Right kidney (tissue), 1 donor: ENCODE measurements around the gene EPN2.

Experiments used
- DNase-seq: peaks from one replicate; pipeline ENCODE4 v3.0.0-alpha.2; 2016

EPN2 gene

GRCh38 chr17:19237389-19238166 is 412 bp downstream of the EPN2 start:
- peak; percentile 89 for DNase-seq

GRCh38 chr17:19238167-19238505 is 970 bp downstream of the EPN2 start:
- DNase-seq = peak; percentile 70

- no peak for DNase-seq
Observed at GRCh38 chr17:19239544-19239943, 2.4 kb downstream of the EPN2 start.

GRCh38 chr17:19242323-19242722 is 5.2 kb downstream of the EPN2 start:
- no peak for DNase-seq

GRCh38 chr17:19242926-19243325 is 5.8 kb downstream of the EPN2 start:
- DNase-seq = no peak

GRCh38 chr17:19243838-19244237 is 6.7 kb downstream of the EPN2 start:
- DNase-seq = no peak

- DNase-seq = no peak
Observed at GRCh38 chr17:19244357-19244756, 7.2 kb downstream of the EPN2 start.

- DNase-seq = no peak
Observed at GRCh38 chr17:19244781-19245180, 7.6 kb downstream of the EPN2 start.

- DNase-seq = no peak
Observed at GRCh38 chr17:19247473-19247872, 10.3 kb downstream of the EPN2 start.

GRCh38 chr17:19248151-19248927 is 11.2 kb downstream of the EPN2 start:
- no peak for DNase-seq

- DNase-seq = no peak
Observed at GRCh38 chr17:19248928-19249574, 11.9 kb downstream of the EPN2 start.

- no peak for DNase-seq
Observed at GRCh38 chr17:19249681-19250080, 12.5 kb downstream of the EPN2 start.

- DNase-seq = no peak
Observed at GRCh38 chr17:19250421-19251173, 13.4 kb downstream of the EPN2 start.

- no peak for DNase-seq
Observed at GRCh38 chr17:19253112-19253511, 15.9 kb downstream of the EPN2 start.

- DNase-seq = no peak
Observed at GRCh38 chr17:19254651-19255050, 17.5 kb downstream of the EPN2 start.

GRCh38 chr17:19255279-19255678 is 18.1 kb downstream of the EPN2 start:
- DNase-seq = no peak

- DNase-seq = no peak
Observed at GRCh38 chr17:19258371-19258770, 21.2 kb downstream of the EPN2 start.

GRCh38 chr17:19260958-19261357 is 23.8 kb downstream of the EPN2 start:
- no peak for DNase-seq

GRCh38 chr17:19261426-19261825 is 24.3 kb downstream of the EPN2 start:
- no peak for DNase-seq

GRCh38 chr17:19262650-19263631 is 25.8 kb downstream of the EPN2 start:
- DNase-seq = no peak

- DNase-seq = no peak
Observed at GRCh38 chr17:19263641-19264051, 26.5 kb downstream of the EPN2 start.
